Panc1 (cell line): Measurements from ENCODE around the gene KRT85. TPM values are rescaled to one million over a fixed set of nuclear protein-coding genes. Genes with fewer than 3 reads are reported as not detected.

Experiments used
- ATAC-seq: fragments of 200-7000 bp; cut with Tn5 transposase; 2 replicates; pipeline ENCODE4 v1.9.1; 2020; ENCODE audit warnings: mild to moderate bottlenecking, moderate library complexity
- BruUV-seq: library from RNA; stranded (reverse); fragments of 400-500 nt; replicated peaks from 2 replicates; lab custom pipeline; 2021; lab: Mats Ljungman, UMichigan
- CTCF ChIA-PET: fragments of 300-600 bp; sonication (Branson Sonifier 250); formaldehyde crosslinking; loops from one replicate; lab custom pipeline; 2022; ENCODE audit warnings: antibody characterized with exemption; lab: Charles Lee
- POLR2A ChIA-PET: fragments of 300-600 bp; sonication (Branson Sonifier 250); formaldehyde crosslinking; loops from one replicate; lab custom pipeline; 2022; ENCODE audit warnings: antibody characterized with exemption; lab: Charles Lee
- DNase-seq: peaks from one replicate; pipeline ENCODE4 v3.0.0-alpha.2; 2010; ENCODE audit warnings: low read depth, low spot score
- H3K27ac ChIP-seq: 2 replicates; pipeline ENCODE4 v1.5.1; 2011; ENCODE audit warnings: mild to moderate bottlenecking, low read length, inconsistent platforms
- H3K27me3 ChIP-seq: fragments of 200-500 bp; sonication (Bioruptor generic); 2 replicates; pipeline ENCODE4 v1.6.0; 2014; ENCODE audit warnings: low read length, inconsistent platforms; ENCODE audit not compliant: control insufficient read depth, insufficient read depth
- H3K36me3 ChIP-seq: fragments of 200-500 bp; sonication (Bioruptor generic); 2 replicates; pipeline ENCODE4 v1.5.1; 2014; ENCODE audit warnings: inconsistent platforms, mild to moderate bottlenecking, low read length, moderate library complexity; ENCODE audit not compliant: control insufficient read depth, insufficient read depth
- H3K4me1 ChIP-seq: 2 replicates; pipeline ENCODE4 v1.5.1; 2011; ENCODE audit warnings: inconsistent platforms, mild to moderate bottlenecking, low read length, moderate library complexity; ENCODE audit not compliant: control insufficient read depth, insufficient read depth
- H3K4me3 ChIP-seq, 2 experiments: 2 replicates each; pipeline ENCODE4 v1.5.1; 2011 to 2012; ENCODE audit warnings: low read depth in 2 of 2, low read length in 2 of 2, mild to moderate bottlenecking in 2 of 2, inconsistent platforms in 1 of 2, moderate library complexity in 1 of 2
- H3K9me3 ChIP-seq: fragments of 200-500 bp; sonication (Bioruptor generic); 2 replicates; pipeline ENCODE4 v1.5.1; 2014; ENCODE audit warnings: low read depth, mild to moderate bottlenecking, inconsistent platforms, low read length, moderate library complexity; ENCODE audit not compliant: control insufficient read depth, insufficient read depth
- CTCF ChIP-seq: fragments of 450-650 bp; IDR thresholded peaks from 2 replicates; pipeline ENCODE4 v1.5.1; 2017; ENCODE audit warnings: mild to moderate bottlenecking
- POLR2AphosphoS5 ChIP-seq: IDR thresholded peaks from 2 replicates; pipeline ENCODE4 v1.6.1; 2012; ENCODE audit warnings: mild to moderate bottlenecking, low read depth, low read length, moderate library complexity
- REST ChIP-seq, 2 experiments: IDR thresholded peaks; 2 replicates each; pipeline ENCODE4 v1.6.1; 2011 to 2012; ENCODE audit warnings: low read depth in 2 of 2, control low read depth in 1 of 2, low read length in 1 of 2, mild to moderate bottlenecking in 1 of 2, moderate library complexity in 1 of 2; ENCODE audit not compliant: insufficient read depth in 1 of 2
- SIN3A ChIP-seq: IDR thresholded peaks from 2 replicates; pipeline ENCODE4 v1.6.1; 2012; ENCODE audit warnings: low read depth, mild to moderate bottlenecking, low read length, moderate library complexity, borderline replicate concordance; ENCODE audit not compliant: insufficient read depth
- TCF7L2 ChIP-seq: IDR thresholded peaks from 2 replicates; pipeline ENCODE4 v1.6.1; 2011; ENCODE audit warnings: mild to moderate bottlenecking, low read depth, low read length, inconsistent platforms
- in situ Hi-C: cut with HindIII; loops from 2 replicates; pipeline ENCODE4 v1.10.0; 2016; ENCODE audit warnings: low sequenced_read_pairs, low pct_unique_long_range_greater_than_20kb
- intact Hi-C: fragments of 100-400 bp; cut with micrococcal nuclease; formaldehyde crosslinking; loops from one replicate; pipeline ENCODE4 v1.10.0; 2022; ENCODE audit not compliant: unreplicated experiment
- total RNA-seq: library from RNA; stranded (reverse); gene quantifications from one replicate; pipeline ENCODE4 v1.2.1, GENCODE V29; 2021; ENCODE audit not compliant: unreplicated experiment

The KRT85 gene
- total RNA-seq, 1 experiment from 2014 or later: not detected

DNA sequence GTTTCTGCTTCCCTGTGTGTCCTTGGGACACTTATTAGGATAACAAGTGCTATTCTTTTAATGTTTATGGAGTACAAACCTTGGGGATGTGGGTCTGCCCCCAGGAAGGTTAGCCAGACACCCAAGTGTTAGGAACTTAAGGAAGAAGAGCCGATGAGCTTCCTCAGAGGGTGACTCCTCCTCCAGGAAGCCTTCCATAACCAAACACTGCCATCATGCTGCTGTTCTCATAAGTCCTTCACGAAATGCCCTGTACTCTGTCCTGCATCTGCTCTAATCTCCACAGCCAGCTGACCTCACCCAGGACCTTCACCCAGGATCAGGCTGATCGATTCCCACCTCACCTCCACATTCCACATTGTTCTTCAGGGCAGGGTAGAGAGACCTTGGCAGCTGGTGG lies 1.2 kb upstream of the KRT85 start:
- H3K27ac ChIP-seq: no peak overlapping the region
- DNase-seq (no peak), ATAC-seq (no peak)
- in situ Hi-C loops (no loop called here), intact Hi-C loops (no loop called here)
- POLR2A ChIA-PET: no interaction called here
- CTCF ChIA-PET: interaction anchor here (0.5 to 1.1 kb wide), 2 partner anchors 17 to 511 kb away, joined by 3 to 5 read pairs; no protein-coding TSS in a partner anchor
- BruUV-seq: no TSS peak
- H3K36me3 ChIP-seq: no peaks in the 10 kb centered on the region
- H3K27me3 ChIP-seq: no peaks in the 10 kb centered on the region
- no peaks in the 10 kb centered on the region for H3K9me3 ChIP-seq
- H3K4me3 ChIP-seq: no peak overlapping the region
- no peaks in the 10 kb centered on the region; the same call in 1 of the 2 replicates for H3K4me1 ChIP-seq
- TF ChIP-seq REST (IDR thresholded peaks at IDR 0.05; ENCODE audit: insufficient read depth in 1 of 2, low read depth in 2 of 2, low read length in 1 of 2) (no peak), TCF7L2 (no peak), POLR2AphosphoS5 (no peak), SIN3A (no peak)

- Histone ChIP-seq H3K9me3 (no peaks in the 10 kb centered on the region), H3K27me3 (no peaks in the 10 kb centered on the region), H3K4me1 (no peaks in the 10 kb centered on the region; the same call in 1 of the 2 replicates), H3K27ac (no peak overlapping the region), H3K36me3 (no peaks in the 10 kb centered on the region), H3K4me3 (no peak overlapping the region)
- no TSS peak for BruUV-seq
- no peak for DNase-seq
- ChIA-PET CTCF (interaction anchor here (0.6 to 1.1 kb wide), 2 partner anchors 27 to 512 kb away, joined by 3 read pairs; no protein-coding TSS in a partner anchor), POLR2A (no interaction called here)
- ATAC-seq: no peak
- no peak for TF ChIP-seq CTCF
- TF ChIP-seq REST (IDR thresholded peaks at IDR 0.05; ENCODE audit: insufficient read depth in 1 of 2, low read depth in 2 of 2, low read length in 1 of 2): no peak
- TF ChIP-seq POLR2AphosphoS5: no peak
- in situ Hi-C loops: no loop called here
- intact Hi-C loops: no loop called here
Measured at GRCh38 chr12:52367876-52368275, 595 bp upstream of the KRT85 start.
